DOHH2 (cell line): ENCODE results near the gene NOTCH4.
"Not testable (repeated sequence)": the region's sequence is repeated elsewhere in the genome, so short reads cannot be mapped to it uniquely, and the experiment has no call there.

ENCODE experiments used
- CTCF ChIP-seq: fragments of 200-600 bp; sonication (generic); IDR thresholded peaks from one replicate; pipeline ENCODE4 v1.5.1; 2014; ENCODE audit warnings: antibody characterized with exemption, mild to moderate bottlenecking, low read depth, low read length; ENCODE audit not compliant: poor library complexity, severe bottlenecking
- EZH2phosphoT487 ChIP-seq: fragments of 200-600 bp; sonication (generic); IDR thresholded peaks from 2 replicates; pipeline ENCODE4 v1.6.1; 2017; ENCODE audit warnings: borderline replicate concordance, mild to moderate bottlenecking, antibody characterized with exemption, low read length, moderate library complexity, mixed read lengths

- TF ChIP-seq CTCF, EZH2phosphoT487: not testable (repeated sequence)
These were observed 44.6 kb upstream of the NOTCH4 start for GRCh38 chr6:32268459-32268858.
